ENCODE results near the gene RREB1. TPM values are rescaled to one million over a fixed set of nuclear protein-coding genes. Genes with fewer than 3 reads are reported as not detected.
A peak's percentile ranks its signal among the peaks of the same experiment; 100 is the strongest.

RREB1 gene
- total RNA-seq, 6 experiments from 2014 or later: 17.5 to 23.5 (median 20.1) TPM

DNA sequence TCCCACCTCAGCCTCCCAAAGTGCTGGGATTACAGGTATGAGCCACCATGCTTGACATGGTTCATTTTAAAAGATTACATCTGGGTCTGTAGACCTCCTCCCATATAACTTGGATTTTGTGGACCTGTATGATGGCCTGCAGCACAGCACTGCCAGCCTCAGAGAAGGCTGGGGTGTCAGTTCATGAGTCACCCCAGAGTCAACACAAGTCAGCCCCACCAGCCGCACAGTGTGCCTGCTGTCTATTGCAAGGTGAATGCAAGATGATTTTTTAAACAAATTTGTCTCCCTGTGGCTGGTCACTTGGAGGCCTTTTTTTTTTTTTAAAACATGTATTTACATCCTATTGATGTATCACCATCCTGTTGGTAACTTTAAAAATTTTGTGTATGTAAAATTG lies 76.7 kb downstream of the RREB1 start:
- Mint-ChIP-seq H3K36me3 (ENCODE audit: low read depth) (peaks cover 42% of the 10 kb centered on the region), H3K4me1 (ENCODE audit: low read depth) (peaks cover 10% of the 10 kb centered on the region), H3K27ac (peak overlapping the region; percentile 51; the same call in 1 of the 2 replicates), H3K9me3 (no peaks in the 10 kb centered on the region), H3K4me3 (no peak overlapping the region), H3K27me3 (ENCODE audit: insufficient read depth) (peaks cover 4% of the 10 kb centered on the region; the same call in 1 of the 2 replicates)
- DNase-seq: peak; percentile 18
- TF ChIP-seq, protein P1, sequence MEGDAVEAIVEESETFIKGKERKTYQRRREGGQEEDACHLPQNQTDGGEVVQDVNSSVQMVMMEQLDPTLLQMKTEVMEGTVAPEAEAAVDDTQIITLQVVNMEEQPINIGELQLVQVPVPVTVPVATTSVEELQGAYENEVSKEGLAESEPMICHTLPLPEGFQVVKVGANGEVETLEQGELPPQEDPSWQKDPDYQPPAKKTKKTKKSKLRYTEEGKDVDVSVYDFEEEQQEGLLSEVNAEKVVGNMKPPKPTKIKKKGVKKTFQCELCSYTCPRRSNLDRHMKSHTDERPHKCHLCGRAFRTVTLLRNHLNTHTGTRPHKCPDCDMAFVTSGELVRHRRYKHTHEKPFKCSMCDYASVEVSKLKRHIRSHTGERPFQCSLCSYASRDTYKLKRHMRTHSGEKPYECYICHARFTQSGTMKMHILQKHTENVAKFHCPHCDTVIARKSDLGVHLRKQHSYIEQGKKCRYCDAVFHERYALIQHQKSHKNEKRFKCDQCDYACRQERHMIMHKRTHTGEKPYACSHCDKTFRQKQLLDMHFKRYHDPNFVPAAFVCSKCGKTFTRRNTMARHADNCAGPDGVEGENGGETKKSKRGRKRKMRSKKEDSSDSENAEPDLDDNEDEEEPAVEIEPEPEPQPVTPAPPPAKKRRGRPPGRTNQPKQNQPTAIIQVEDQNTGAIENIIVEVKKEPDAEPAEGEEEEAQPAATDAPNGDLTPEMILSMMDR (IDR thresholded peaks at IDR 0.05): no peak

DNA sequence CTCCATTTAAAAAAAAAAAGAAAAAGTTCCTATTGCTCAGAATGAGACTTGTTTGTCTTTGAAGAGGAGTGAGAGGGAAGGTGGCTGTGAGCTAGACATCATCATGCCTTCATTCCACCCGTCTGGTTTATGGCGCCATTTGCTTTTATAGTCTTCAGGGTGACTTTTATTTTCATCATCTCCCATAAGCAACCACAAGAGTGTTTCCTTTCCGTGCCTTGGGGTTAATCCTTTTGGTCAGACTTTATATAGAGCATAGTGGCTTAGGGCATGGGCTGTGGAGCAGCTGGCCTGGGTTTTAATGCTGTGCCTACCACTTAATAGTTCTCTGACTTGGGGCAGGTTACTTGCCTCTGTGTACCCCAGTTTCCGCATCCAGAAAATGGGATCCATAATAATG lies 77.8 kb downstream of the RREB1 start:
- H3K36me3 Mint-ChIP-seq (ENCODE audit: low read depth): peaks cover 40% of the 10 kb centered on the region
- TF ChIP-seq, protein P1 (IDR thresholded peaks at IDR 0.05): no peak
- H3K4me1 Mint-ChIP-seq (ENCODE audit: low read depth): peaks cover 10% of the 10 kb centered on the region
- no peak overlapping the region for H3K4me3 Mint-ChIP-seq
- H3K9me3 Mint-ChIP-seq: no peaks in the 10 kb centered on the region
- peaks cover 3% of the 10 kb centered on the region; the same call in 1 of the 2 replicates for H3K27me3 Mint-ChIP-seq (ENCODE audit: insufficient read depth)
- DNase-seq: no peak
- H3K27ac Mint-ChIP-seq: no peak overlapping the region

DNA sequence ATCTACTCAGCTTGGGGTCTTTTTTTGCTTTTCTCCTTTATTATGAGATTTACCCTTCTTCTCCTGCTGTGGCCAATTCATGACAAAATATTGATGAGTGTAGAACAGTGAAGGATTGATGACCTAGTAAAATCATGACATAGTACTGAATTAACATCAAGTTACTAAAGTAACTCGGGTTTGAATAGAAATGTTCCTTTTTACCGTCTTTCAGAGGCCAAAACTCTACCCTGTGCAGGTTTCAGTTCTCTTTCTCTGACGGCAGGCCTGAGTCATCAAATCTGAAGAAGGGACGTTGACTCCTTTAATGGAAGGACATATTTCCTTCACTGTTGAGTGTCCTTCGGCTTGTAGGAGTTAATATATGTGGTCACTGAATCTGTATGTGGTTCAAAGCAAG lies 80.7 kb downstream of the RREB1 start:
- TF ChIP-seq, protein P1 (IDR thresholded peaks at IDR 0.05): no peak
- Mint-ChIP-seq H3K36me3 (ENCODE audit: low read depth) (peaks cover 41% of the 10 kb centered on the region), H3K4me1 (ENCODE audit: low read depth) (peaks cover 10% of the 10 kb centered on the region), H3K4me3 (no peak overlapping the region), H3K27ac (no peak overlapping the region), H3K27me3 (ENCODE audit: insufficient read depth) (peaks cover 5% of the 10 kb centered on the region; the same call in 1 of the 2 replicates), H3K9me3 (no peaks in the 10 kb centered on the region)
- DNase-seq: no peak

DNA sequence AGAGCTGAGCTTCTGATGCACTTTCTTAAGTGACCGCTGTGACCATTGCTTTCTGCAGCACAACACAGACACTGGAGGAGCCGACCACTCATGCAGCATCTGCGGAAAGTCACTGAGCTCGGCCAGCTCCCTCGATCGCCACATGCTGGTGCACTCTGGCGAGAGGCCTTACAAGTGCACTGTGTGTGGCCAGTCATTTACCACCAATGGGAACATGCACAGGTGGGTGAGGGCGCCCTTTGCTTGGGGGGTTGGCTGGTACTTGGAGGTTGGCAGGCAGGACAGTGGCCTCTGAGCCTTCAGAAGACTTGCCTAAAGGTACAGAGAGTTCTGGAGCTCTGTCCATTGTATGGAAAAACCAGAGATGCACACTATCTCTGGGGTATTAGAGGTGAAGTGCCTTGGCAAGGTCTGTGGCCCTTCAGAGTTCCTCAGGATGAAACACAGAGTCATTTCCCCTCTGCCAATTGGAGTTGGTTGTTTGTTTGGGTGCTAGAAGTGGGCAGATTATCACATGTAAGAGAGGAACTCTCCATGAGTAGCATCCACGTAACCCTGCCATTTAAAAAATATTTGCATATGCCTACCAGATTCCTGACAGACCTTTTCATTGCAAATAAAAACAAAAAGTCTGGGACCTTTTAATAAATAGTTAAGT lies 81.5 kb downstream of the RREB1 start:
- DNase-seq: no peak
- Mint-ChIP-seq H3K36me3 (ENCODE audit: low read depth) (peaks cover 41% of the 10 kb centered on the region), H3K4me1 (ENCODE audit: low read depth) (peaks cover 9% of the 10 kb centered on the region), H3K9me3 (no peaks in the 10 kb centered on the region), H3K27ac (no peak overlapping the region), H3K4me3 (no peak overlapping the region), H3K27me3 (ENCODE audit: insufficient read depth) (peaks cover 5% of the 10 kb centered on the region; the same call in 1 of the 2 replicates)
- TF ChIP-seq, protein P1 (IDR thresholded peaks at IDR 0.05): no peak

DNA sequence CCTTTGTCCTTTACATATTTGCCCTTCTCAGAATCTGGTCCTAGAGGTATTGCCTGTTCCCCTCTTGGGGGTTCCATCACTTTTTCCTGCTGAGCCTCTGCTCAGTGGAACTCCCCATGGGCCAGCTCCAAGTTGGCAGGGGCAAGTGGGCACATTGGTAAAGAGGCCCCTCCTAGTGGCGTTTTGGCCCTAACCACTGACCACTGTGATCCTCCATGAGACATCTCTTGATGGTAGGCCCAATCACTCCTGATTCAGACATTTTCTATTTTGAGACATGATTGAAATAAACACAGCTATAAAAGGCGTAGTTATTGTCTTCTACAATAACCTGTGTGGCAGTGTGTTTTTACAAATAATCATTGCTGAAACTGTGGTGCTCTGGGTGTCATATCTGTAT lies 83.0 kb downstream of the RREB1 start:
- DNase-seq: no peak
- TF ChIP-seq, protein P1 (IDR thresholded peaks at IDR 0.05): no peak
- Mint-ChIP-seq H3K36me3 (ENCODE audit: low read depth) (peaks cover 35% of the 10 kb centered on the region), H3K9me3 (no peaks in the 10 kb centered on the region), H3K27me3 (ENCODE audit: insufficient read depth) (peaks cover 4% of the 10 kb centered on the region; the same call in 1 of the 2 replicates), H3K4me1 (ENCODE audit: low read depth) (peaks cover 7% of the 10 kb centered on the region), H3K27ac (peak overlapping the region; percentile 26; the same call in 1 of the 2 replicates), H3K4me3 (no peak overlapping the region)
